Stimulated activated CD8-positive, alpha-beta memory T cell treated with anti-CD3 and anti-CD28 coated beads, Interleukin-4, amount 100 ng/mL, for 24 hours (primary cell): ENCODE measurements around the gene DPYSL4.

Experiments
- DNase-seq: peaks from one replicate; pipeline ENCODE4 v3.0.0-alpha.2; 2020; ENCODE audit warnings: low read depth

Gene DPYSL4

DNA sequence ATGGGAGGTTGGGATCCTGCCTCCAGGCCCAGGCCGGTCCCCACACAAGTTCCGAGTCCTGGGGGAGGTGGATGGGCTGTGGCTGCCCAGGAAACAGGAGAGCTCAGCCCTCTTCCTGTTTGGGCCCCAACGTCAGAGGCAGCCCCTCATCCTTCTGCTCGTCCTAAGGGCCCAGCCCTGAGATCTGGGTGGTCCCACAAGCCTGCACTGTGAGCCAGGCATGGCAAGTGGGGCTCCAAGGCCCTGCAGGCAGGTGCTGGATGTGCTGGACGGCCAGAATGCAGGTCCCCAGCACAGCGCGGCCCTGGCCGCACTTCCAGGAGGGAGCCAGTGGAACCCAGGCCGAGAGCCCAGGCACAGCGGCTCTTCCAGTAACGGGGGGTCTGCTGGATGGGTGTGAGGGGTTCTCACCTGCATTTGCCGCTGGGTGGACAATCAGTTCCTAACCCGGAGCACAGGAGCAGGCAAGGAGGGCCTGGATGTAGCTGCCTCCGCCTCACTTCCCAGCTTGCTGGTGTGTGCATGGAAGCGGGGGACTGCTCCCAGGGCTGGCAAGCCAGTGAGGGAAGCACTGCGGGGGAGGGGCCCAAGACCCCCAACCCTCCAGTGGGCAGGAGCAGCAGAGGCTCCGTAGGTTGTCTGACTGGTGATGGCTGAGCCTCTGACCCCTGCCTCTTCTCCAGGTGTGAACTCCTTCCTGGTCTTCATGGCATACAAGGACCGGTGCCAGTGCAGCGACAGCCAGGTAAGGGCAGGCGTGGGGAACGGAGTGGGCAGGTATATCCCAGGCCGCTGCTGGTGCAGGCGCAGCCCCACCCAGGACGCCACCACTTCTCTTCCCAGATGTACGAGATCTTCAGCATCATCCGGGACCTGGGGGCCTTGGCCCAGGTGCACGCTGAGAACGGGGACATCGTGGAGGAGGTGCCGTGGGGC lies 9.7 kb downstream of the DPYSL4 start:
- DNase-seq: no peak

DNA sequence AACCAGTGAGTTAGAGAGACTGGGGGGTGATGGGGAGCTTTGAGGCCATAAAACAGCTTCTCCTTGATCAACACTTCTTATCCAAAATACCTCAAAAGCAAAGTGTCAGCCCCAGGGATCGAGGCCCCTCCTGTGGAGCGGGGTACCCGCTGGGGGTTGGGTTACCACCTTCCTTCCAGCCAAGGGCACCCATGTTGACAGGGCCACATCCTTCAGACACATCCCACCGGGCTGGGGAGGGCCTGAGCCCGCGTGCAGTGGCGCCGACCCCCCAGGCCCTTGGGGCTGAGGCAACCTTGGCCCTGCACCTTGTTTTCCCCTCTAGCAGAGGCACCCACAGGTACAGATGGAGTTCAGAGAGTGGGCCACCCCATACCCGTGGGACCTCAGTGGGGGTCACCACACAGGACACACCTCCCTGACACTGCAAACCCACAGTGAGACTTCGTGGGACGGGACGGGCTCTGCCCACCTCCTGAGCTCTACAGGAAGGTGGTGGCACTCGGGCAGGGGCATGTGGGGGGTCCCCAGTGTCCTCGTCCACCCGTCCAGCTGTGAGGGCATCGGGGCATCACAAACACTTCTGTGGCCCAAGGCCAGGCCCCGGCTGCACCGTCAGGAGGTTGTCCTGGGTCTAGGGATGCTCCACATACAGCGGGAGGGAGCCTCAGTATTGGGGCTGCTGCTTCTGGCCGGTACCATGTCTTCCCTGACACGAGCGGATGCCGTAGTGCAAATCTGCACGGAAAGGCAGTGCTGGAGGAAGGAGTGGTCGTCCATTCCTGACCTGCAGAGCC lies 10.7 kb downstream of the DPYSL4 start:
- no peak for DNase-seq

DNA sequence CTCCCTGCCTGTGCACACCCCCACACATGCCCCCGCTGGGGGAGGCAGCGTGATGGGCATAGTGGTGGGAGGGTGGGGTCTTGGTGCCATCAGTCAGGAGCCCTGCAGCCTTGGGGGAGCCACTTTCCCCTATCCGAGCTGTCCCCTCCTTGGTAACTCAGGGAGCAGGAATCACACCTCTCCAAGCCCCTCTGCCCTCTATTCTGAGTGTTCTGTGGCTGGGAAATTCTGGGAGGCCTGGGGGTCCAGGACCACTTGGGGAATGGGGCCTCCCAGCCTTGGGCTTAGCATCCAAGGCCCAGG lies 11.3 kb downstream of the DPYSL4 start:
- no peak for DNase-seq

DNA sequence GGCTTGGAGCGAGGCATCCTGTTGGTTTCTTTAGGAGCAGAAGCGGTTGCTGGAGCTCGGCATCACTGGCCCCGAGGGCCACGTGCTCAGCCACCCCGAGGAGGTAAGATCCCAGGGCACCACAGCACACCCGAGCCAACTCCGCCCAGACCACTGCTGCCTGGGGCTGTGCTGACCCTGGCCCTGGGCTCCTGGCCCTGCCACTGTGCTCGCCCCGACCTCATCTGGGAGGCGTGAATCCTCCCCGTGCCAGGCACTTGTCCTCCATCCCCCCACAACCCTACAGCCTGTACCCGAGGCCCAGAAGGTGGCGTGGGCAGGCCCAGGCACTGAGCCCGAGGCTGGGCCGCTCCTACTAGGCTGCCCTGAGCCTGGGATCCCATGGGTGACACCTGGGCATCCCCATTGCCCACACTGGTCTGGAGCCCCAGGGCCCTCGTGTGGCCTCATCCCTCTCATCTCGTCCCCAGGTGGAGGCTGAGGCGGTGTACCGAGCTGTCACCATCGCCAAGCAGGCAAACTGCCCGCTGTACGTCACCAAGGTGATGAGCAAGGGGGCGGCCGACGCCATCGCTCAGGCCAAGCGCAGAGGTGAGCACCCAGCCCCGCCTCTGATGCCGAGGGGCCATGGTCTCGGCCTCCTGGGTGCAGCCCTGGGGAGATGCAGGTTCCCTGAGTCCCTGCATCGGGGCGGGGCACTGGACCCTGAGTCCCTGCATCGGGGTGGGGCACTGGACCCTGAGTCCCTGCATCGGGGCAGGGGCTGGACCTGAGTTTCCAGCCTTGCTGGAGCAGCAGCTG lies 11.8 kb downstream of the DPYSL4 start:
- no peak for DNase-seq

DNA sequence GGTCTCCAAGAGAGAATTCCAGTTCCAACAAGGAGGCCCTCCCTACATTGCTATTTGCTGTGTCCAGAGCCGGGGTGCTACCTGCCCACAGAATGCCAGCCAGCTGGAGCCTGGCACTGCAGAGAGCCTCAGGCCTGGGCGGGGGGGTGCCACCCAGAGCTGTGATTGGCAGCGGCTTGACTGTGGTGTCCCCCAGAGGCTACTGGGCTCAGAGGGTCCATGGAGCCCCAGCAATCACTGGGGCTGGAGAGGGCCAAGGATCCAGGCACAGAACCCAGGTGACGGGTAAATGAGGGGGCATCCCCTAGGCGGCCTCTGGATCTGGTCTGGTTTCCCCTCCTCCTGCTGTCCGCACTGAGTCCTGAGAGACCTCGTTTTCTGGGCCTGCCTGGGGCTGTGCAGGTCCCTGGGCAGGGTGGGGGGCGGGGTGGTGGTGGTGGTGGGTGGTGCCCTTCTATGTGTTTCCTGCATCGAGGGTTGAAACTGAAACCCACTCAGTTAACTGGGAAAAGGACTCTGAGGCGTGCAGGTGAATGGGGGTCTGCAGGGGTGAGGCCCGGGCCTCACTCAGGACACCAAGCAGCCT lies 12.6 kb downstream of the DPYSL4 start:
- no peak for DNase-seq

DNA sequence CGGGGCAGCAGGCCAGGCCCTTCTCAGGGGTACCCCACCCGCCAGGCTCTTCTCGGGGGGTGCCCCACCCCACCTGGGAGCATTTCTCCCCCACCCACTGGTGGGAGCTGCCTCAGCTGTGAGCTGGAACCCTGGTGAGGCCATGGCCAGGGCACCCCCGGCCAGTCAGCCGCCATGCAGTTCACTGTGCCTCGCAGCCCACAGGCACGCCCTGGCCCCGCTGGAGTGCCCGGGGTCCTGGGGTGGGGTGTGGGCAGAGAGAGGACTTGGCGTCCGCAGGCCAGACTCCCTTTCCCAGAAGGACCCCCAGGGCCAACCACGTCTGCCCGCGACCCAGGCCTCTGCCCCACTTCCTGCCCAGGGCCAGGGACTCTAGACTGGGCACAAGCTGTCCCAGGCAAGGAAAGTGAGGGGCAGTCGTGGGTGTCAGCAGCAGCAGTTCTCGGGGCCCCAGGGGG lies 13.1 kb downstream of the DPYSL4 start:
- no peak for DNase-seq

DNA sequence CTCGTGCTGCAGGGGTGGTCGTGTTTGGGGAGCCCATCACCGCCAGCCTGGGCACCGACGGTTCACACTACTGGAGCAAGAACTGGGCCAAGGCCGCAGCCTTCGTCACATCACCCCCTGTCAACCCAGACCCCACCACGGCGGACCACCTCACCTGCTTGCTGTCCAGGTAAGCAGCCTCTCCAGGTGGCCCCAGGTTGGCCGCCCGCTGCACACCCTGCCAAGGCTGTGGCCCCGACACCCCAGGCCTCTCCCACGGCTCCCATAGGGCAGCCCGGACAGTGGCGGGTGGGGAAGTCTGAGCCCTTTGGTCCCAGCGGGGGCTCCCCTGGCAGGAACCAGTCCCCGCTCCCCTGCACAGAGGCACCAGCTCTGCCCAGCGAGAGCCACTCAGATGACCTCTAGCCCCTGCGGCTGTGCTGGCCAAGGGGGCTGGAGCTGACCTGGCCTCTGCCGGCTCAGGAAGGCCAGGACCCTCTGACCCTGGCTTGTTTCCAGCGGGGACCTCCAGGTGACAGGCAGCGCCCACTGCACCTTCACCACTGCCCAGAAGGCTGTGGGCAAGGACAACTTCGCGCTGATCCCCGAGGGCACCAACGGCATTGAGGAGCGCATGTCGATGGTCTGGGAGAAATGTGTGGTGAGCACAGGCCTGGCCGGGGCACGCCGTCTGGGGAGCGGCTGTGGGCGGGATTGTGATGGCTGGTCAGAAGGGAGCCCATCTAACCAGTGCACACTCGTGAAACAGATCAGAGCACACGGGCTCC lies 13.8 kb downstream of the DPYSL4 start:
- DNase-seq: no peak

DNA sequence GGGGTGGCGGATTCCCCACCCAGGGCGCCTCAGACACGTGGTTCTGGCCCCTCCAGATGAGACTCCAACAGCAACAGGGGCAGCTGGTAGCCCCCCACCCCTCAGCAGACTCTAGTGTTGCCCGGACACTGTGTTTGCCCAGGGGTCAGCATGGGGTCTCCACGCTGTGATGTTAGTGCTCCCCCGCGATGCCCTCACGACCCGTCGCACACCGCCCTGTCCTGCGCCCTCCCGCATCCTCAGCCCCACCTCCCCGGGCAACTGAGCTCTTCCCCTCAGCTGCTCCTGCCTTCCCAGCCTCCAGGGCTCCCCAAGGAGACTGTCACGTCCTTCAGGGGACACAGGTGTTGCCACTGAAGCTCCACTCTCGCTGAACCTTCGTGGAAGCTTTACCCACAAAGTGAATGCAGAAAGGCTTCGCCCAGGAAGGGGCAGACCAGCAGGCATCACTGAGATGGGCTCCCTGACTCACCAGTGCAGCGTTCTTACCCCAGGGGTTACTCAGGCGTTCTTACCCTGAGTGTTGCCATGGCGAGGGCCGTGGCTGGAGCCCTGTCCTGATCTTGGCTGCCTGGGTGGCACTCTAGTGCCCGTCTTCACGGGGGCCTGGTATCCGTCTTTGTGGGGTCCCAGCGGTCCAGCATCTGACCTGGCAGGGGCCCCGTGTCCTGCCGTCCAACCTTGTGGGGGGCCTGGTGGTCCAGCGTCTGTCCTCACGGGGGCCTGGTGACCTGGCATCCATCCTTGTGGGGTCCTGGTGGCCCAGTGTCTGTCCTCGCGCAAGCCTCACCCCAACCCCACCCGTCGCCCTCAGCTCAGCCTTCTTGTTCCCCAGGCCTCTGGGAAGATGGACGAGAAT lies 14.6 kb downstream of the DPYSL4 start:
- DNase-seq: no peak

DNA sequence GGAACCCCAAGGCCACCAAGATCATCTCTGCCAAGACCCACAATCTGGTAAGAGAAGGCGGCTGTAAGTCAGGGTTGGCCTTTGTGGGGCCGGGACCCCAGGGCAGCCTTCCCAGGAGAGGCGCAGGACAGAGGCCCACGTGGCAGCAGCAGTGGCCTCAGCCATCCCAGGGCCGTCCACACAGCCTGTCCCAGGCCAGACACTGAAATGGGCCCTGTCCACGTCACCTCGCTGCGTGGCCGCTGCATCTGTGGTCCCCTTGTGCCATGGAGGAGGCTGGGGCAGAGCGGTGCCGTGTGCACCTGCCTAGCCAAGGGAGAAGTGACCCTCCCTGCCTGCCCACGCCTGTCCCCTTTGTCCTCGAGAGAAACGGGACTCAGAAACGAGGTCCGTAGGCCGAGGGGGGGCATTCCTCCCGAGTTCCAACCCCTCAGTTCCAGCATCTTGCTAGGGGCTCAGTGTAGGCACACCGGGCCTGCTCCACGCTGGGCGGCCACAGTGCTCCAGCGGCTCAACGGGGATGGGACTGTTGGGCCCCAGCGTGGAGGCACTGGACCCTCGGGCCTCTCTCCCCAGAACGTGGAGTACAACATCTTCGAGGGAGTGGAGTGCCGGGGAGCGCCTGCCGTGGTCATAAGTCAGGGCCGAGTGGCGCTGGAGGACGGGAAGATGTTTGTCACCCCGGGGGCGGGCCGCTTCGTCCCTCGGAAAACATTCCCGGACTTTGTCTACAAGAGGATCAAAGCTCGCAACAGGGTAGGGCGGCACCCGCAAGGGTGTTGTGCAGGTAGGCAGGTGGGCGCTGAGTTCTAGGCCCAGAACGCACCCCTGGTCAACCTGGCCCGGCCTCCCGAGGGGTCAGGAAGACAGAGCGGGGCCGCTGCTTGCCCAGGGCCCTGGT lies 15.6 kb downstream of the DPYSL4 start:
- DNase-seq: no peak

DNA sequence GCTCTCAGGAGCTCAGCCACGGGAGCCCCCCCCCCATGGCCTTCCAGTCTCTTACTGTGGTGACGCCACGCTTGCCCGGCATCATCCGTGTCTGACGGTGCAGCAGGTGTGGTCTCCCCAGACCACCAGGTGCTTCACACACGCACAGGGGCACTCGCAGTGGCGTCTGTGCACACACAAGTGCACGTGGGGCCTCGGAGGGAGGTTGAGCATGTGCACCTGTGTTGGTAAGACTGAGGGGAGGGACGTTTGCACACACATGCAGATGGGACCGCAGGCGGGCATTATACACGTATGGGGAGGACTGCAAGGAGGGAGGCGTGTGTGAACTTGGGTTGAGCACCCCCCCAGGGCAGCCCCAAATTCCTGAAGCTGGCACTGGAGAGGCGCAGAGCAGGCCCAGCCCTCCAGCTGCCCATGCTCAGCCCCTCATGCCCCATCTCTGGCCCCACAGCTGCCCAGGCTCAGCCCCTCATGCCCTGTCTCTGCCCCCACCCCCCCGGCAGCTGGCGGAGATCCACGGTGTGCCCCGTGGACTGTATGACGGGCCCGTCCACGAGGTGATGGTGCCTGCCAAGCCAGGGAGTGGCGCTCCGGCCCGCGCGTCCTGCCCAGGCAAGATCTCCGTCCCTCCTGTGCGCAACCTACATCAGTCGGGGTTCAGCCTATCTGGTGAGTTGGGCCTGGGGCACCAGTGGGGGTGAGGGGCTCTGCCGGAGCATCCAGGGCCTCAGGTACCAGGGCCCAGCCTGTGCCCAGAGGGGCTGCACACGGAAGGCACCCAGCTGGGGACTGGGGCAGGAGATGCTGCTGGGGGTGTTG lies 16.7 kb downstream of the DPYSL4 start:
- DNase-seq: no peak

DNA sequence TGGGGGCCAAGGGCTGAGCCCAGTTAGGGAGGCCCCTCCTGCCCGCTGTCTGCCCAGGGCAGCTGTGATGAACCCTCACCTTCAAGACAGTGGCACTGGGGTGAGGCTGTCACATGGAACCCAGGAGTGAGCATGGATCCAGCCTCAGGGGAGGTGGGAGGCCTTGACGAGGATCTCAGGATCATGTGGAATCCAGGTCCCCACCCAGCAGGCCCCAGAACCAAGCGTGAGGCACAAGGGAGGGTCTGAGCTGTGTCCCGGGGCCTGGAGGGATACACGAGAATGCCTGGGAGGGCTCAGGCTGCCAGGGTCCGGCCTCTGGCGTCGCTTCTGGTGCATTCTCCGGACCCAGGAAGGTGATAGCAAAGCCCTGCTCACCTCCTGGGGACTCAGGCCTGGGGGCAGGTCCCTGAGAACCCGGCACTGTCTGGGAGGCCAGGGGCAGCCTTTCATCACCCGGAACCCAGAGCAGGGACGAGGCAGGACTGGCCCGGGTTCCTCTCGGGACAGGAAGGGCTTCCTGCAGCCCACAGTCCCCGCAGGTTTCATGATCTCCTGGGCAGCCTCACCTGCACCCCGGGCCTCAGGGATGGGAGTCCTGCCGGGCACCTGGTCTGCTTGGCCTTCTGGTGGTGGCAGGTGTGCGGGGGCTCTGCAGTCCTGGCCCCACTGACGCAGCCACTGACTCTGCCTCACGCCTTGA lies 17.5 kb downstream of the DPYSL4 start:
- no peak for DNase-seq

DNA sequence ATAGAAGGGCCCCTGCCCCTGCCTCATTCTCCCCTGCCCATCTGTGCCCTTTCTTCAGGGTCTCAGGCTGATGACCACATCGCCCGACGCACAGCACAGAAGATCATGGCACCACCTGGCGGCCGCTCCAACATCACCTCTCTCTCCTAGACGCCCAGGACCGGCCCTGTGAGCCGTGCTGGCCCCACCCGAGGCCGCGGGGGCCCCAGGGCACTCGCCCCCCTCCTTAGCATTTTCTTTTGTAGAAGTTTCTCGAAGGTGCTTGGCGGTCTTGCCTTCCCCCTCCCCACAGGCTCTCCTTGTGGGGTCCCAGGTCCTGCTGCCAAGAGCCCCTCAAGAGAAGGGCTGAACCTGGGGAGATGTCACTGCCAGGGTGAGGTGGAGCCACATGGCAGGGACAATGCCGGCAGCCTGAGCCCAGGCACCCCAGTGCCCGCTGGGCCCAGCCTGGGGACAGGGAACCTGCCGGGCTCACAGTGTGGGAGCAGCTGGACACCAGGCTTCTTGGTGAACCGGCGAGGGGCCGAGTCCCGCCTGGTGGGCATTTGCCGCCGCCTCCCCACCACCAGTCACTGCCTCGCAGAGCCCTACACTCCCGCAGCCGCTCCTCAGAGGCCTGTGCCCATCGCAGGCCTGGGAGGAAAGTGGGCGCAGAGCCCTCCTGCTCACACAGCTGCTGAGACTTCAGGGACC lies 18.2 kb downstream of the DPYSL4 start:
- no peak for DNase-seq

DNA sequence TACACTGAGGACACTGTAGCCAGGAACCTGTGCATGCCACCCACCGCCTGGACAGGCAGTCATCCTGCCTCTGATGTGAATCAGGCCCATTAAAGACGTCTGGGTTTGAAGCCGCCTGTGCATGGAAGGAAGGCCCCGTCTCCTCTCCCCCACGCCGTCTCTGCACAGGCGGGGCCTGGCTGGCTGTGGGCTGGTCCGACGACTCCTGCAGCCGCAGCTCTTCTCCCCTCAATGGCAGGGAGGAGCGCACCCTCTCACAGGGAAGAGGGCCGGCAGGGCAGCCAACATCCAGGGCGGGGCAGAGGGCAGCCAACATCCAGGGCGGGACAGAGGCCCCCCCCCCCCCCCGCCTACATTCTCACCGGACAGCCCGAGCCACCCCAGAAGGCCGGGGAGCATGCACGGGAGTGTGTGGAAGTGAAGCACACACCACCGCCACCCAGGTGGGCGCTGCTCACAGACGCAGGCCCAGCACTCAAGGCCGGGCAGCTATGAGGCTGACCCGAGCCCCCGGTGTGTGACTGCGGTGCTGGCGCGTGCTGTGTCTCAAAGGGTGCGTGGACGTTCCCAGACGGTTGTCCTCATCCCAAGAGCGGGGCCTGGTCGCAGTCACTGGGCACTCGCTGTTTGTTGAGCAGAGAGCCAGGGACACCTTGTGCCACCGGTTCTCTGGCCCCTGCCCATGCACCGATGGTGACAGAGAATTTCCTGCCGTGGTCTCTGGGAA lies 19.1 kb downstream of the DPYSL4 start:
- DNase-seq: no peak

DNA sequence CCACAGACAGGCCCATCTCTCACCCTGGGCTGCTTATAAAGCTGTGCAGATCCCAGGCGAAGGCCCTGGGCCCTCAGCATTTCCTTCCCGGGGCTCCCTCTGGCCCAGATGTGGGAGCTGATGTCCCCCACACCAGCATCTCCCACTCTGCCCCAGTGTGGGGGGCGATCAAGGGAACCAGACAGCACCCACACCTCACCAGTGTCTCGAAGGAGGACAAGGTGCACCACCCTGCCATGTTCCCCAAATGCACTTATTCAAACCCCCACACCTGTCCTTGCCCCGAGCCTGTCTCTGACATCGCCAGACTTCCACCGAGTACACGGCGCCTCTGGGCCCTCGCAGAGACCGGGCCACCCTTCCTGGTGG lies 19.6 kb downstream of the DPYSL4 start:
- no peak for DNase-seq

DNA sequence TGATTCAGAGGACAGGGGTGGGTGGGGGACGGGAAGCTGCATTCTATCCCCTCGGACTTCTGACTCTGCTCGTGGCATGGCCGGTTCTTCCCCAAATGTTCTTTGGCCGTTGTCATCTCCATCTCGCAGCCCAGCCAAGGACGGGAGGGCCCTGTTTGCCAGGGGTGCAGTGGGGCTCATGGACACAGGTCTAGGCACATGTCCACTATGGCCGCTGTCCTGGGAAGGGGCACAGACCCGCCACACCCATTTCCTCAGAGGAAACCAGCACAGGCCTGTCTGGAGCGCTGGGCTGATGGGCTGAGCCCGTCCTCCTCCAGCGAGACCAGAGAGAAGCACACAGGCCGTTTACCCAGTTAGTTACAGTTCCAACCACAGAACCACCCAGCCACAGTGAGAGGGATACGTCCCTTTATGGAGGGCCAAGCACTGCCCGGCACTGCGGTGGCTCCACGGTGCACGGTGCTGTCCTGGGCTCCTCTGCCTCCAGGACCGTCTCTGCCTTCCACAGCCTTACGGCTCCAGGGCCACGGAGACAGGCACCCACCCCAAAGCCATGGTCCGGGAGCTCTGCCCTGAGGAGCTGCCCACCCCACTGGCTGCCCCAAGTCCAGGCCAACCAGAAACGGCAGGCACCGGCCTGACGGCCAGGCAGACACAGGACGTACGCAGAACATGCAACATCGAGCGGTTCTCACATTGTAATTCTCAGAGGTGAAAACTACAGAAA lies 20.2 kb downstream of the DPYSL4 start:
- DNase-seq: no peak
